ENCODE measurements around the gene TM9SF1. TPM values are rescaled to one million over a fixed set of nuclear protein-coding genes. Genes with fewer than 3 reads are reported as not detected.
"Not testable (repeated sequence)": the region's sequence is repeated elsewhere in the genome, so short reads cannot be mapped to it uniquely, and the experiment has no call there.

The TM9SF1 gene
- total RNA-seq, 3 donors from 2014 or later: 30.4 to 34.6 (median 33.7) TPM

- no peaks in the 10 kb centered on the region for H3K27me3 Mint-ChIP-seq (ENCODE audit: low read depth)
- H3K36me3 Mint-ChIP-seq (ENCODE audit: insufficient read depth): peaks cover 31% of the 10 kb centered on the region
- peak within 1 kb of the TSS; percentile 93 for H3K4me3 Mint-ChIP-seq
- ATAC-seq: peak; percentile 44
- H3K4me1 Mint-ChIP-seq (ENCODE audit: low read depth): peaks cover 48% of the 10 kb centered on the region
- no peaks in the 10 kb centered on the region for H3K9me3 Mint-ChIP-seq
- no peak for DNase-seq
Measured at GRCh38 chr14:24232645-24233537, 37.6 kb upstream of the TM9SF1 start, which contains the start of gene GMPR2. Gene GMPR2, plus strand, starts transcription at chr14:24232929. Its CDS starts 325 bp downstream, at chr14:24233254.

GRCh38 chr14:24232121-24232644 lies 36.9 kb upstream of the TM9SF1 start, which contains the start of gene NEDD8:
Gene NEDD8, minus strand, starts transcription at chr14:24232367. Its CDS starts 100 bp downstream, at chr14:24232267.
- Mint-ChIP-seq H3K4me3 (peak within 1 kb of the TSS; percentile 93), H3K27me3 (ENCODE audit: low read depth) (no peaks in the 10 kb centered on the region), H3K4me1 (ENCODE audit: low read depth) (peaks cover 45% of the 10 kb centered on the region), H3K9me3 (no peaks in the 10 kb centered on the region), H3K36me3 (ENCODE audit: insufficient read depth) (peaks cover 28% of the 10 kb centered on the region)
- ATAC-seq (peak; percentile 95), DNase-seq (peak; percentile 81)

DNA sequence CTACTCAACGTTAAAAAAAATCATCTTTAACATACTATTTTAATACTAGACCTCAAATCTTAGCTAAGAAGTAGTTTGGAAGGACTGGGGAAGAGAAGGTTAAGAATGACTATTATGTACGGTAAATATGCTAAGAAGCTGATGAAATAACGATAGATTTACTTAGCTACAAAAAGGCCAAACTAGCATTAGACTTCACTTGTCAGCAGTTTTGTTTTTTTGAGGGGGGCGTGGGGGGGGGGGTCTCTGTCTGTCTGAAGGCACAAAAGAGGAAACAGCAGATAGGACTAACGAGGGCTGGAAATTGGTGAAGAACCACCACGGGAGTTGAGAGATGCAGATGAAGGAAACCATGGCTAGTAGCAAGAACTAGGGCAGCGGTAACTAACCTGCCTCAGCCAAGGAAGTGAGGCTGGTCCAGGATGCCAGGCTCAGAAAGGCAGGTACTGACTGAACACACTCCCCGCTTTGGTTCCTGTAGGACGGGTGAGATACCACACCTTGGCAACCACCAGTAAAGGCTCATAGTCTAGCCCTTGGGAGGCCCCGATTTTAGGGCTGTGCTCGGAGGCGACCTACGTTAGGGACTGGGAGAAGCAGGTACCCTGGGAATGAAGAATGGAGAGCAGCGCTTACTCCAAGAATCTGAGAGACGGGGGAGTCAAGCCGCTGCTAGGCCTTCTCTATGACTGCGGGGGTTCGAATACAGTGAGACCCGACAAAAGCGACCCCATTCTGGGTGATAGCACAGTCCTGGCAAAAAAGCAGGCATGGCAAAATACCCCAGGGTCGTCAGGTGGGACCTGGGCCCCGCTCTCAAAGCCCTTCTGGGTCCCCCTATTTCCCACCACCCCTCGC lies 36.3 kb upstream of the TM9SF1 start:
- peaks cover 23% of the 10 kb centered on the region for H3K36me3 Mint-ChIP-seq (ENCODE audit: insufficient read depth)
- peaks cover 47% of the 10 kb centered on the region for H3K4me1 Mint-ChIP-seq (ENCODE audit: low read depth)
- peak; percentile 7 to 15 for ATAC-seq
- H3K4me3 Mint-ChIP-seq: peak overlapping the region; percentile 93
- H3K9me3 Mint-ChIP-seq: no peaks in the 10 kb centered on the region
- no peaks in the 10 kb centered on the region for H3K27me3 Mint-ChIP-seq (ENCODE audit: low read depth)
- no peak for DNase-seq

GRCh38 chr14:24228902-24229301 lies 33.7 kb upstream of the TM9SF1 start:
- Mint-ChIP-seq H3K36me3 (ENCODE audit: insufficient read depth) (peaks cover 11% of the 10 kb centered on the region), H3K4me1 (ENCODE audit: low read depth) (peaks cover 39% of the 10 kb centered on the region), H3K4me3 (no peak overlapping the region), H3K27me3 (ENCODE audit: low read depth) (no peaks in the 10 kb centered on the region), H3K9me3 (no peaks in the 10 kb centered on the region)
- no peak for DNase-seq
- no peak for ATAC-seq

DNA sequence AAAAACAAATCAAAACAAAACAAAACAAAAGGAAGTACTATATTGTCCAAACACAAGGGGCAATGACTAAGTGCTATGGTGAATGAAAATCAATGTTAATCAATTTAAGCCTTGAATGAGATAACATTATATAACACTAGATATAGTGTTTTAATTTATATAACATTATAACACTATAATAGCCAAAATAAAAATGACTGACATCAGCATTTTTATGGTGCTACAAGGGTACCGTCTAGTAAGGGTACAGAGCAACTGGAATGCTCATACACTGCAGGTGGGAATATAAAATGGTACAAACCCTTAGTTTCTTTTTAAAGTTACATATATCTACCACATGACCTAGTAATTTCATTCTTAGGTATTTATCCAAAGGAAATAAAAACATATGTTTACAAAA lies 31.2 kb upstream of the TM9SF1 start:
- peaks cover 29% of the 10 kb centered on the region for H3K4me1 Mint-ChIP-seq (ENCODE audit: low read depth)
- ATAC-seq (no peak), DNase-seq (no peak)
- no peaks in the 10 kb centered on the region for H3K9me3 Mint-ChIP-seq
- H3K36me3 Mint-ChIP-seq (ENCODE audit: insufficient read depth): peaks cover 11% of the 10 kb centered on the region
- H3K4me3 Mint-ChIP-seq: no peak overlapping the region
- no peaks in the 10 kb centered on the region for H3K27me3 Mint-ChIP-seq (ENCODE audit: low read depth)

GRCh38 chr14:24224618-24225071 lies 29.4 kb upstream of the TM9SF1 start:
- Mint-ChIP-seq H3K4me3 (no peak overlapping the region), H3K4me1 (ENCODE audit: low read depth) (peaks cover 22% of the 10 kb centered on the region), H3K9me3 (no peaks in the 10 kb centered on the region), H3K36me3 (ENCODE audit: insufficient read depth) (peaks cover 12% of the 10 kb centered on the region), H3K27me3 (ENCODE audit: low read depth) (no peaks in the 10 kb centered on the region)
- no peak for DNase-seq
- no peak for ATAC-seq

DNA sequence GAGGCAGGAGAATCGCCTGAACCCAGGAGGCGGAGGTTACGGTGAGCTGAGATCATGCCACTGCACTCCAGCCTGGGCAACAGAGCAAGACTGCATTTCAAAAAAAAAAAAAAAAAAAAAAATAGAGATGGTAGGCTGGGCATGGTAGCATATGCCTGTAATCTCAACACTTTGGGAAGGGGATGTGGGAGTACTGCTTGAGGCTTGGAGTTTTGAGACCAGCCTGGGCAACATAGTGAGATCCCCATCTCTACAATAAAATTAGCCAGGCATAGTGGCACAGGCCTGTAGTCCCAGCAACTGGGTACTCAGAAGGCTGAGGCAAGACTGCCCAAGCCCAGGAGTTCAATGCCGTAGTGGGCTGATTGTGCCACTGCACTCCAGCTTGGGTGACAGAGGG lies 27.7 kb upstream of the TM9SF1 start:
- DNase-seq; H3K9me3 Mint-ChIP-seq; ATAC-seq; H3K4me3 Mint-ChIP-seq; H3K27me3 Mint-ChIP-seq (ENCODE audit: low read depth): not testable (repeated sequence)
- Mint-ChIP-seq H3K4me1 (ENCODE audit: low read depth) (peaks cover 22% of the 10 kb centered on the region), H3K36me3 (ENCODE audit: insufficient read depth) (peaks cover 14% of the 10 kb centered on the region)

- H3K9me3 Mint-ChIP-seq: no peaks in the 10 kb centered on the region
- peaks cover 12% of the 10 kb centered on the region for H3K36me3 Mint-ChIP-seq (ENCODE audit: insufficient read depth)
- H3K27me3 Mint-ChIP-seq (ENCODE audit: low read depth): no peaks in the 10 kb centered on the region
- no peak overlapping the region for H3K4me3 Mint-ChIP-seq
- ATAC-seq (no peak), DNase-seq (no peak)
- H3K4me1 Mint-ChIP-seq (ENCODE audit: low read depth): peaks cover 21% of the 10 kb centered on the region
Measured at GRCh38 chr14:24219521-24219920, 24.3 kb upstream of the TM9SF1 start.

DNA sequence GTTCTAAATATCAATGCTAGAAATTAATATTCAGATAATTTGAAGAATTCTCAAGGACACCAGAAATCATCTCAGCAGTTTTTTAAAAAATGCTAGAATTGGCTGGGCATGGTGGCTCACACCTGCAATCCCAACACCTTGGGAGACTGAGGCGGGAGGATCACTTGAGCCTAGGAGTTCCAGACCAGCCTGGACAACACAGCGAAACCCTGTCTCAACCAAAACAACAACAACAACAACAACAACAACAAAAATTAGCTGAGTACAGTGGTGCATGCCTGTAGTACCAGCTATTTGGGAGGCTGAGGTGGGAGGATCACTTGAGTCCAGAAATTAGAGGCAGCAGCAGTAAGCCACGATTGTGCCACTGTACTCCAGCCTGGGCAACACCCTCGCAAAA lies 23.8 kb upstream of the TM9SF1 start:
- no peak for DNase-seq
- Mint-ChIP-seq H3K4me1 (ENCODE audit: low read depth) (peaks cover 23% of the 10 kb centered on the region), H3K36me3 (ENCODE audit: insufficient read depth) (peaks cover 10% of the 10 kb centered on the region), H3K27me3 (ENCODE audit: low read depth) (no peaks in the 10 kb centered on the region), H3K4me3 (no peak overlapping the region), H3K9me3 (no peaks in the 10 kb centered on the region)
- no peak for ATAC-seq

DNA sequence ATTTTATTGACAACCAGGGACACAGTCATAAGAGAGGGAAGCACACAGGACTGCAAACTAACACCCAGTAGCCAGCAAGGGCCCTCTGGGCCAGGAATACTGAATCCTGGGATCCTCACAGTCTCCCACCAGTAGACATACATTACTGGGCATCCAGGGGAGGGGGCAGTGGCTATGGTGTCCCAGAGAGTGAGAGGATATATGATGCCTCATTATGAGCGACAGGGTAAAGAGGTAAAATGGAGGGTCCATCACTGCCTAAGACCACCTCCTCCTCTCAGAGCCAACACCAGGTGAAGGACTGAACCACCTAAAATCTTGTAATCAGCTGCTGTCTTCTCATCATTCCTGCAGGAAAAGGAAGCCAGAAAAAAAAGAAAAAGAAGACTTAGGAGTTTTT lies 21.6 kb upstream of the TM9SF1 start:
- H3K4me1 Mint-ChIP-seq (ENCODE audit: low read depth): peaks cover 40% of the 10 kb centered on the region
- H3K9me3 Mint-ChIP-seq; H3K27me3 Mint-ChIP-seq (ENCODE audit: low read depth): not testable (repeated sequence)

DNA sequence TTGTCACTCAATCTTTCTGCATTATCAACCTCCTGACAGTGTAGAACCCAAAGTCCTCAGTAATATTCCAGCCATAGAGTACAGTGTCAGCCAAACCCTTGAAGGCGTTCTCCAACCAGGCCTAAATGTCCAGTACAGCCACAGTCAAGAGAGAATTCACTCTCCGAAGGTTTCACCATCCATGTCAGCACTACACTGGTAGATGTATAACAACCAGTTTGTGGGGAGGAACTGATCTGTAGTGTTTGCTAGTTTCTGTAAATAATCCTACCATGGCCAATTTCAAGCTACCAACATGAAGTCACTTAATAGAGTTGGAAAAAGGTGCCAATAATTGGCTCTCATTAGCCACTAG lies 21.1 kb upstream of the TM9SF1 start:
- no peak for DNase-seq
- Mint-ChIP-seq H3K36me3 (ENCODE audit: insufficient read depth) (peaks cover 14% of the 10 kb centered on the region), H3K27me3 (ENCODE audit: low read depth) (no peaks in the 10 kb centered on the region), H3K9me3 (no peaks in the 10 kb centered on the region), H3K4me3 (peak overlapping the region; percentile 90), H3K4me1 (ENCODE audit: low read depth) (peaks cover 46% of the 10 kb centered on the region)
- ATAC-seq: no peak

More for the DNA sequence above, 21.6 kb upstream of the TM9SF1 start:
- not testable (repeated sequence) for ATAC-seq, H3K4me3 Mint-ChIP-seq, DNase-seq
- peaks cover 10% of the 10 kb centered on the region for H3K36me3 Mint-ChIP-seq (ENCODE audit: insufficient read depth)

DNA sequence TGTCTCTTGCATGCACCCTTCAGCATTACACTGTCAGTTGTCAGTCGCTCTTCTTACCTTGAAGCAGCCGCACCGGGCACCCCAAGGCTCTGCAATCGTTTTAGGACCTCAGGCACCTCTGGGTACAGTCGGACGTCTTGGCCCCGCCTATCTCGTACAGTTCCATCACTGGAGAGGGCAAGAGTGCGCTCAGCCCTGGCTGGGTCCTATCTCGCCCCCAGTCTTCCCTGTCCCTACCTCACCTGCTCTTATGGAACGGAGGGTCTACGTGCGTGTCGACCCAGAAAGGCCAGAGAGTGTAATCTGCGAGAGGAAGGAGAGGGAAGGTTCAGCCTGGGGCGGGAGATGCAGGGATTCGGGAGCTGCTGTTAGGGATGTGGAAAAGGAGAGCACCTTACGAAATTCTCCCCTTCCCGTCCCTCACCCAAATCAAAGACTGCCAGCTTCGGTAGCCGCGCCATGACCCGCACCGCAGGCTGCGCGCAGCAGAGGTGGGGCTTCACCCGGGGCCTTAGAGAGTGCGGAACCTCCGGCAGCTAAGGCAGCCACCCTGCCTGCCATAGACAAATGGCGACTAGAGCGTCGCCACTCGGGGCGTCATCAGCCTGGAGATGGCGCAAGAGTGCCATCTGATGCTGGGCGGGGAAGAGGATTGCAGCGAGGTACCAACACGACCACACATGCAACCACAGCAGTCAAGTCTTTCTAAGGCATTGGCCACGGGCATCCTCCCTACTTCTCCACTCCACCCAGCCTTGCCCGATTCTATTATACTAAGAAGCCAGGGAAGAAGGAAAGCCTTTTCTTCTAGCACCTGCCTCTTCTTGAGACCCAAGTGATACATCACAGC lies 20.5 kb upstream of the TM9SF1 start, which contains the start of gene MDP1:
Gene MDP1 (minus strand): TSS at position 572 of the 850 bp plus-strand sequence. CDS start 111 bp downstream, at position 461.
- Mint-ChIP-seq H3K4me1 (ENCODE audit: low read depth) (peaks cover 47% of the 10 kb centered on the region), H3K36me3 (ENCODE audit: insufficient read depth) (peaks cover 15% of the 10 kb centered on the region), H3K4me3 (peak within 1 kb of the TSS; percentile 90), H3K27me3 (ENCODE audit: low read depth) (no peaks in the 10 kb centered on the region), H3K9me3 (no peaks in the 10 kb centered on the region)
- DNase-seq: peak; percentile 79
- peak; percentile 73 to 76 for ATAC-seq

- H3K9me3 Mint-ChIP-seq: no peaks in the 10 kb centered on the region
- no peak for ATAC-seq
- peaks cover 52% of the 10 kb centered on the region for H3K4me1 Mint-ChIP-seq (ENCODE audit: low read depth)
- DNase-seq: no peak
- no peaks in the 10 kb centered on the region for H3K27me3 Mint-ChIP-seq (ENCODE audit: low read depth)
- H3K36me3 Mint-ChIP-seq (ENCODE audit: insufficient read depth): peaks cover 27% of the 10 kb centered on the region
- H3K4me3 Mint-ChIP-seq: peak overlapping the region; percentile 90
Measured at GRCh38 chr14:24213866-24214662, 18.8 kb upstream of the TM9SF1 start.
